ENCODE data around the gene PDZD2.
A peak's percentile ranks its signal among the peaks of the same experiment; 100 is the strongest.
"Not testable (repeated sequence)": the region's sequence is repeated elsewhere in the genome, so short reads cannot be mapped to it uniquely, and the experiment has no call there.

Gene PDZD2

GRCh38 chr5:31638748-31639418 lies at the start of gene PDZD2:
PDZD2 (plus strand) TSS chr5:31639131.
- peak; percentile 64 for DNase-seq

GRCh38 chr5:31593665-31594064 lies 45.3 kb upstream of the PDZD2 start:
- DNase-seq = no peak

GRCh38 chr5:31596354-31596753 lies 42.6 kb upstream of the PDZD2 start:
- no peak for DNase-seq

GRCh38 chr5:31598640-31599611 lies 40.0 kb upstream of the PDZD2 start:
- DNase-seq = no peak

GRCh38 chr5:31602305-31602704 lies 36.6 kb upstream of the PDZD2 start:
- DNase-seq = not testable (repeated sequence)

GRCh38 chr5:31604240-31604639 lies 34.7 kb upstream of the PDZD2 start:
- no peak for DNase-seq

GRCh38 chr5:31604644-31605043 lies 34.3 kb upstream of the PDZD2 start:
- DNase-seq = no peak

GRCh38 chr5:31605920-31606319 lies 33.0 kb upstream of the PDZD2 start:
- DNase-seq = no peak

GRCh38 chr5:31607546-31607945 lies 31.4 kb upstream of the PDZD2 start:
- DNase-seq = no peak

- DNase-seq = no peak
These were observed 27.9 kb upstream of the PDZD2 start for GRCh38 chr5:31611002-31611401.

- DNase-seq = no peak
These were observed 25.3 kb upstream of the PDZD2 start for GRCh38 chr5:31613651-31614050.

GRCh38 chr5:31614151-31615020 lies 24.5 kb upstream of the PDZD2 start:
- no peak for DNase-seq

GRCh38 chr5:31617867-31618266 lies 21.1 kb upstream of the PDZD2 start:
- DNase-seq = no peak

- no peak for DNase-seq
These were observed 18.9 kb upstream of the PDZD2 start for GRCh38 chr5:31620026-31620425.

GRCh38 chr5:31623249-31623648 lies 15.7 kb upstream of the PDZD2 start:
- DNase-seq = no peak

- no peak for DNase-seq
These were observed 13.5 kb upstream of the PDZD2 start for GRCh38 chr5:31625394-31625793.

GRCh38 chr5:31626156-31626555 lies 12.8 kb upstream of the PDZD2 start:
- no peak for DNase-seq

- no peak for DNase-seq
These were observed 12.2 kb upstream of the PDZD2 start for GRCh38 chr5:31626604-31627234.

GRCh38 chr5:31630931-31631330 lies 8.0 kb upstream of the PDZD2 start:
- no peak for DNase-seq

GRCh38 chr5:31632460-31632859 lies 6.5 kb upstream of the PDZD2 start:
- DNase-seq = no peak

- DNase-seq = no peak
These were observed 3.5 kb upstream of the PDZD2 start for GRCh38 chr5:31635446-31635845.

- DNase-seq = no peak
These were observed 1.1 kb upstream of the PDZD2 start for GRCh38 chr5:31637851-31638250.

GRCh38 chr5:31638345-31638744 lies 586 bp upstream of the PDZD2 start:
- DNase-seq = no peak
